ENCODE results near the gene CD53.

The CD53 gene

GRCh38 chr1:110870721-110871388, 2.1 kb upstream of the CD53 start:
- TF ChIP-seq CTCF (conservative IDR thresholded peaks at IDR 0.05; ENCODE audit: low read depth, low read length) = no peak
- DNase-seq (ENCODE audit: low read depth) = no peak
- H3K4me3 ChIP-seq (ENCODE audit: low read depth, low read length) = no peak overlapping the region

- no peak overlapping the region for H3K4me3 ChIP-seq (ENCODE audit: low read depth, low read length)
- no peak for TF ChIP-seq CTCF (conservative IDR thresholded peaks at IDR 0.05; ENCODE audit: low read depth, low read length)
- DNase-seq (ENCODE audit: low read depth) = no peak
Observed at GRCh38 chr1:110872366-110872744, 593 bp upstream of the CD53 start.

- no peak for DNase-seq (ENCODE audit: low read depth)
- no peak overlapping the region for H3K4me3 ChIP-seq (ENCODE audit: low read depth, low read length)
- no peak for TF ChIP-seq CTCF (conservative IDR thresholded peaks at IDR 0.05; ENCODE audit: low read depth, low read length)
Observed at GRCh38 chr1:110873856-110874255, 908 bp downstream of the CD53 start.

- no peak for DNase-seq (ENCODE audit: low read depth)
- H3K4me3 ChIP-seq (ENCODE audit: low read depth, low read length) = no peak overlapping the region
- TF ChIP-seq CTCF (conservative IDR thresholded peaks at IDR 0.05; ENCODE audit: low read depth, low read length) = no peak
Observed at GRCh38 chr1:110874324-110875215, 1.6 kb downstream of the CD53 start.

- no peak for DNase-seq (ENCODE audit: low read depth)
Observed at GRCh38 chr1:110875216-110875731, 2.3 kb downstream of the CD53 start.

GRCh38 chr1:110876748-110877341, 3.9 kb downstream of the CD53 start:
- no peak for DNase-seq (ENCODE audit: low read depth)
- H3K4me3 ChIP-seq (ENCODE audit: low read depth, low read length) = no peak overlapping the region
- TF ChIP-seq CTCF (conservative IDR thresholded peaks at IDR 0.05; ENCODE audit: low read depth, low read length) = no peak

More at GRCh38 chr1:110875216-110875731, 2.3 kb downstream of the CD53 start:
- TF ChIP-seq CTCF (conservative IDR thresholded peaks at IDR 0.05; ENCODE audit: low read depth, low read length) = no peak
- H3K4me3 ChIP-seq (ENCODE audit: low read depth, low read length) = no peak overlapping the region

All from choroid plexus epithelial cell (primary cell).